GM23248 (cell line): ENCODE data around the gene B4GALT2. TPM values are rescaled to one million over a fixed set of nuclear protein-coding genes. Genes with fewer than 3 reads are reported as not detected.

Experiments
- DNase-seq: peaks from one replicate; pipeline ENCODE4 v3.0.0-alpha.2; 2015
- H2AFZ ChIP-seq: fragments of 200-600 bp; sonication (generic); 2 replicates; pipeline ENCODE4 v1.6.1; 2016; ENCODE audit warnings: antibody characterized with exemption
- H3F3A ChIP-seq: fragments of 200-600 bp; sonication (generic); 2 replicates; pipeline ENCODE4 v1.6.1; 2016; ENCODE audit warnings: mild to moderate bottlenecking, antibody characterized with exemption, mixed run types; ENCODE audit not compliant: insufficient read depth
- H3K27ac ChIP-seq: fragments of 200-600 bp; sonication (generic); 2 replicates; pipeline ENCODE4 v1.5.1; 2016; ENCODE audit warnings: mild to moderate bottlenecking
- H3K27me3 ChIP-seq: fragments of 200-600 bp; sonication (generic); replicated peaks from 2 replicates; pipeline ENCODE4 v1.6.1; 2016; ENCODE audit warnings: mild to moderate bottlenecking; ENCODE audit not compliant: insufficient read depth
- H3K36me3 ChIP-seq: fragments of 200-600 bp; sonication (generic); 2 replicates; pipeline ENCODE4 v1.6.1; 2016; ENCODE audit warnings: low read depth, mild to moderate bottlenecking
- H3K4me1 ChIP-seq: fragments of 200-600 bp; sonication (generic); 2 replicates; pipeline ENCODE4 v1.6.1; 2016; ENCODE audit warnings: mild to moderate bottlenecking; ENCODE audit not compliant: insufficient read depth
- H3K4me2 ChIP-seq: fragments of 200-600 bp; sonication (generic); one replicate; pipeline ENCODE4 v1.6.1; 2016; ENCODE audit warnings: mild to moderate bottlenecking; ENCODE audit not compliant: unreplicated experiment
- H3K4me3 ChIP-seq: fragments of 200-600 bp; sonication (generic); 2 replicates; pipeline ENCODE4 v1.5.1; 2016; ENCODE audit warnings: mild to moderate bottlenecking
- H3K79me2 ChIP-seq: fragments of 200-600 bp; sonication (generic); 2 replicates; pipeline ENCODE4 v1.6.1; 2016; ENCODE audit warnings: mild to moderate bottlenecking; ENCODE audit not compliant: insufficient read depth
- H3K9ac ChIP-seq: fragments of 200-600 bp; sonication (generic); 2 replicates; pipeline ENCODE4 v1.6.1; 2016; ENCODE audit warnings: mild to moderate bottlenecking
- H3K9me2 ChIP-seq: fragments of 200-600 bp; sonication (generic); 2 replicates; pipeline ENCODE4 v1.6.1; 2016; ENCODE audit warnings: mixed run types, mild to moderate bottlenecking, moderate library complexity; ENCODE audit not compliant: insufficient read depth
- H3K9me3 ChIP-seq: fragments of 200-600 bp; sonication (generic); one replicate; pipeline ENCODE4 v1.6.1; 2017; ENCODE audit warnings: low read depth
- H4K20me1 ChIP-seq: fragments of 200-600 bp; sonication (generic); 2 replicates; pipeline ENCODE4 v1.6.0; 2016; ENCODE audit not compliant: insufficient read depth
- EZH2 ChIP-seq: fragments of 200-600 bp; sonication (generic); IDR thresholded peaks from 2 replicates; pipeline ENCODE4 v1.6.1; 2018; ENCODE audit warnings: antibody characterized with exemption, mild to moderate bottlenecking; ENCODE audit not compliant: insufficient read depth, poor library complexity, severe bottlenecking
- EZH2phosphoT487 ChIP-seq: fragments of 200-600 bp; sonication (generic); IDR thresholded peaks from 2 replicates; pipeline ENCODE4 v1.6.1; 2018; ENCODE audit warnings: antibody characterized with exemption, moderate library complexity, mild to moderate bottlenecking, low read depth; ENCODE audit not compliant: insufficient read depth
- WGBS, 2 experiments: methylation state at CpG; one replicate each; pipeline ENCODE4 v1.1.6; 2015 to 2017; ENCODE audit warnings: low lambda C conversion rate in 2 of 2, low coverage in 1 of 2; ENCODE audit errors: missing lambda C conversion rate in 2 of 2; 5-methylcytosine and 5-hydroxymethylcytosine counted together
- in situ Hi-C: fragments of 300-500 bp; cut with MboI; formaldehyde crosslinking; loops from 2 replicates; pipeline ENCODE4 v1.15.0; 2020
- polyA plus RNA-seq: library from polyadenylated mRNA; unstranded; fragments of >200 nt; fragmentation: Nextera tagmentation; extraction: Ambion mirVana; gene quantifications from 2 replicates; pipeline ENCODE4 v1.2.1, GENCODE V29; 2016
- total RNA-seq: library from RNA; depleted of rRNA; stranded (reverse); fragments of >200 nt; shearing (Covaris generic); gene quantifications from 2 replicates; pipeline ENCODE4 v1.2.3, GENCODE V29; 2014

The B4GALT2 gene
- total and polyA plus RNA-seq, 2 experiments from 2014 or later: 27.3 to 221 TPM

GRCh38 chr1:43934101-43934985 is 44.7 kb upstream of the B4GALT2 start:
- peak; percentile 78 for DNase-seq
- WGBS, 2 experiments: 36 to 42% methylated on average over 12 to 13 of the region's 13 CpGs
- H3K9me3 ChIP-seq: no peaks in the 10 kb centered on the region
- peak overlapping the region; percentile 66; the same call in 1 of the 2 replicates for H3K4me3 ChIP-seq
- H3K9ac ChIP-seq: peak overlapping the region; percentile 36
- TF ChIP-seq EZH2: no peak
- TF ChIP-seq EZH2phosphoT487: no peak
- H3K36me3 ChIP-seq: no peaks in the 10 kb centered on the region
- peak overlapping the region; percentile 71 for H3K4me2 ChIP-seq
- peaks cover 21% of the 10 kb centered on the region for H3K4me1 ChIP-seq
- H2AFZ ChIP-seq: peak overlapping the region; percentile 73; the same call in 1 of the 2 replicates
- no peaks in the 10 kb centered on the region for H4K20me1 ChIP-seq
- in situ Hi-C loops: loop anchor here (5.0 to 25.0 kb wide), 3 partner anchors 172 to 697 kb away; partner anchors contain the start of gene PTPRF
- no peaks in the 10 kb centered on the region for H3K79me2 ChIP-seq
- no peaks in the 10 kb centered on the region for H3K27me3 ChIP-seq
- H3K27ac ChIP-seq: no peak overlapping the region
- no peaks in the 10 kb centered on the region; the same call in 1 of the 2 replicates for H3F3A ChIP-seq
- no peaks in the 10 kb centered on the region for H3K9me2 ChIP-seq

GRCh38 chr1:43934986-43935324 is 44.1 kb upstream of the B4GALT2 start:
- Histone ChIP-seq H3K27ac (no peak overlapping the region), H3K4me3 (no peak overlapping the region), H3K79me2 (no peaks in the 10 kb centered on the region), H3K9ac (no peak overlapping the region), H3K4me1 (peaks cover 15% of the 10 kb centered on the region), H3F3A (no peaks in the 10 kb centered on the region; the same call in 1 of the 2 replicates), H2AFZ (no peak overlapping the region), H4K20me1 (no peaks in the 10 kb centered on the region), H3K9me3 (no peaks in the 10 kb centered on the region), H3K4me2 (no peak overlapping the region), H3K27me3 (no peaks in the 10 kb centered on the region), H3K36me3 (no peaks in the 10 kb centered on the region), H3K9me2 (no peaks in the 10 kb centered on the region)
- in situ Hi-C loops: loop anchor here (5.0 to 25.0 kb wide), 3 partner anchors 173 to 698 kb away; partner anchors contain the start of gene PTPRF
- 45 to 59% methylated on average over 5 of the region's 5 CpGs for WGBS, 2 experiments
- DNase-seq: no peak
- TF ChIP-seq EZH2phosphoT487 (no peak), EZH2 (no peak)

- H3K4me2 ChIP-seq: no peak overlapping the region
- H3K9me2 ChIP-seq: no peaks in the 10 kb centered on the region
- H3K27ac ChIP-seq: no peak overlapping the region
- no peak for TF ChIP-seq EZH2
- no peak for TF ChIP-seq EZH2phosphoT487
- no peaks in the 10 kb centered on the region; the same call in 1 of the 2 replicates for H3F3A ChIP-seq
- 36 to 53% methylated on average over 11 to 22 of the region's 48 CpGs for WGBS, 2 experiments
- H3K4me3 ChIP-seq: peak overlapping the region; percentile 53
- in situ Hi-C loops: loop anchor here (25.0 kb wide), 2 partner anchors 399 to 699 kb away; partner anchors contain the start of gene PTPRF
- H4K20me1 ChIP-seq: no peaks in the 10 kb centered on the region
- no peaks in the 10 kb centered on the region for H3K9me3 ChIP-seq
- no peak overlapping the region for H3K9ac ChIP-seq
- H3K27me3 ChIP-seq: no peaks in the 10 kb centered on the region
- no peaks in the 10 kb centered on the region for H3K79me2 ChIP-seq
- no peaks in the 10 kb centered on the region for H3K36me3 ChIP-seq
- H2AFZ ChIP-seq: no peak overlapping the region
- DNase-seq: no peak
- peaks cover 14% of the 10 kb centered on the region for H3K4me1 ChIP-seq
Observed at GRCh38 chr1:43935711-43936427, 43.1 kb upstream of the B4GALT2 start.

- Histone ChIP-seq H3K9ac (no peak overlapping the region), H3K27me3 (no peaks in the 10 kb centered on the region), H3K4me3 (no peak overlapping the region), H3K27ac (no peak overlapping the region), H3K79me2 (no peaks in the 10 kb centered on the region), H2AFZ (no peak overlapping the region), H3K36me3 (no peaks in the 10 kb centered on the region), H3K4me1 (peaks cover 14% of the 10 kb centered on the region), H3K4me2 (peak overlapping the region; percentile 59), H3K9me3 (no peaks in the 10 kb centered on the region), H3K9me2 (no peaks in the 10 kb centered on the region), H3F3A (no peaks in the 10 kb centered on the region; the same call in 1 of the 2 replicates), H4K20me1 (no peaks in the 10 kb centered on the region)
- DNase-seq: peak; percentile 69
- in situ Hi-C loops: loop anchor here (25.0 kb wide), 2 partner anchors 399 to 699 kb away; partner anchors contain the start of gene PTPRF
- WGBS, 2 experiments: 37 to 43% methylated on average over 25 to 26 of the region's 56 CpGs
- TF ChIP-seq EZH2 (no peak), EZH2phosphoT487 (no peak)
Observed at GRCh38 chr1:43936431-43937151, 42.4 kb upstream of the B4GALT2 start.
